Activated CD4-positive, alpha-beta T cell treated with anti-CD3 and anti-CD28 coated beads, Interleukin-2, amount 10 ng/mL, durations not matched to agents 7 days and 5 days (primary cell): ENCODE results near the gene DUSP2. TPM values are rescaled to one million over a fixed set of nuclear protein-coding genes. Genes with fewer than 3 reads are reported as not detected.

Experiments used
- CTCF ChIA-PET: fragments of 350-600 bp; sonication (Branson Sonifier 250); formaldehyde crosslinking; loops from one replicate; lab custom pipeline; 2021; ENCODE audit warnings: antibody characterized with exemption; lab: Charles Lee
- POLR2A ChIA-PET: fragments of 350-600 bp; sonication (Branson Sonifier 250); formaldehyde crosslinking; loops from one replicate; lab custom pipeline; 2021; ENCODE audit warnings: antibody characterized with exemption; lab: Charles Lee
- DNase-seq: peaks from one replicate; pipeline ENCODE4 v3.0.0-alpha.2; 2020
- H3K27ac Mint-ChIP-seq: one replicate; pipeline ENCODE4 v1.8.0; 2021; ENCODE audit warnings: mild to moderate bottlenecking, moderate library complexity, mixed read lengths
- H3K27me3 Mint-ChIP-seq: one replicate; pipeline ENCODE4 v1.8.0; 2021; ENCODE audit warnings: mixed read lengths
- H3K36me3 Mint-ChIP-seq: one replicate; pipeline ENCODE4 v1.8.0; 2021; ENCODE audit warnings: low read depth, mixed read lengths
- H3K4me1 Mint-ChIP-seq: one replicate; pipeline ENCODE4 v1.8.0; 2021; ENCODE audit warnings: mixed read lengths
- H3K4me3 Mint-ChIP-seq: one replicate; pipeline ENCODE4 v1.8.0; 2021; ENCODE audit warnings: mild to moderate bottlenecking, moderate library complexity, mixed read lengths
- H3K9me3 Mint-ChIP-seq: one replicate; pipeline ENCODE4 v1.8.0; 2021; ENCODE audit warnings: mixed read lengths
- total RNA-seq, 2 experiments: library from RNA; stranded (reverse); gene quantifications; one replicate each; pipeline ENCODE4 v1.2.3, GENCODE V29; 2021

The DUSP2 gene
- total RNA-seq = 10 to 100 TPM; 11.9 to 14.2 TPM

- H3K9me3 Mint-ChIP-seq = no peaks in the 10 kb centered on the region
- DNase-seq = peak; percentile 88
- H3K4me3 Mint-ChIP-seq = peak within 1 kb of the TSS; percentile 92
- CTCF ChIA-PET = interaction anchor here (2.7 to 15.6 kb wide), 2 partner anchors 28 to 31 kb away, joined by 15 to 239 read pairs; no protein-coding TSS in a partner anchor
- H3K27ac Mint-ChIP-seq = peak within 1 kb of the TSS; percentile 98
- H3K27me3 Mint-ChIP-seq = no peaks in the 10 kb centered on the region
- POLR2A ChIA-PET = interaction anchor here (1.0 kb wide), 1 partner anchor 12 kb away, joined by 3 read pairs; no protein-coding TSS in a partner anchor
- H3K4me1 Mint-ChIP-seq = peaks cover 67% of the 10 kb centered on the region
- peaks cover 14% of the 10 kb centered on the region for H3K36me3 Mint-ChIP-seq
These were observed at the start of gene DUSP2 for GRCh38 chr2:96145036-96145847. Gene DUSP2, minus strand, starts transcription at chr2:96145440. Its CDS starts 86 bp downstream, at chr2:96145354.

GRCh38 chr2:96191937-96192670 lies 46.9 kb upstream of the DUSP2 start:
- Mint-ChIP-seq H3K4me3 (no peak overlapping the region), H3K27ac (no peak overlapping the region), H3K27me3 (no peaks in the 10 kb centered on the region), H3K4me1 (peaks cover 28% of the 10 kb centered on the region), H3K9me3 (no peaks in the 10 kb centered on the region), H3K36me3 (peaks cover 40% of the 10 kb centered on the region)
- ChIA-PET POLR2A (no interaction called here), CTCF (interaction anchor here (1.3 kb wide), 1 partner anchor 16 kb away, joined by 5 read pairs; no protein-coding TSS in a partner anchor)
- DNase-seq = no peak

GRCh38 chr2:96188821-96189526 lies 43.7 kb upstream of the DUSP2 start:
- CTCF ChIA-PET = interaction anchor here (0.7 to 2.7 kb wide), 3 partner anchors 10 to 50 kb away, joined by 3 to 11 read pairs (median 4); no protein-coding TSS in a partner anchor
- Mint-ChIP-seq H3K4me3 (no peak overlapping the region), H3K27me3 (no peaks in the 10 kb centered on the region), H3K27ac (no peak overlapping the region), H3K36me3 (peaks cover 57% of the 10 kb centered on the region), H3K4me1 (peaks cover 16% of the 10 kb centered on the region), H3K9me3 (no peaks in the 10 kb centered on the region)
- POLR2A ChIA-PET = no interaction called here
- no peak for DNase-seq

GRCh38 chr2:96186562-96186961 lies 41.3 kb upstream of the DUSP2 start:
- ChIA-PET CTCF (interaction anchor here (1.3 to 2.8 kb wide), 3 partner anchors 10 to 19 kb away, joined by 3 to 11 read pairs (median 7); no protein-coding TSS in a partner anchor), POLR2A (no interaction called here)
- DNase-seq = no peak
- H3K9me3 Mint-ChIP-seq = no peaks in the 10 kb centered on the region
- H3K4me1 Mint-ChIP-seq = no peaks in the 10 kb centered on the region
- peaks cover 39% of the 10 kb centered on the region for H3K36me3 Mint-ChIP-seq
- no peak overlapping the region for H3K4me3 Mint-ChIP-seq
- no peak overlapping the region for H3K27ac Mint-ChIP-seq
- H3K27me3 Mint-ChIP-seq = no peaks in the 10 kb centered on the region

GRCh38 chr2:96185516-96185915 lies 40.3 kb upstream of the DUSP2 start:
- Mint-ChIP-seq H3K36me3 (peaks cover 34% of the 10 kb centered on the region), H3K4me1 (peaks cover 6% of the 10 kb centered on the region), H3K27me3 (no peaks in the 10 kb centered on the region), H3K27ac (no peak overlapping the region), H3K4me3 (no peak overlapping the region), H3K9me3 (no peaks in the 10 kb centered on the region)
- CTCF ChIA-PET = interaction anchor here (0.9 to 2.8 kb wide), 3 partner anchors 11 to 333 kb away, joined by 3 to 7 read pairs (median 4); no protein-coding TSS in a partner anchor
- POLR2A ChIA-PET = no interaction called here
- DNase-seq = no peak

GRCh38 chr2:96184989-96185388 lies 39.7 kb upstream of the DUSP2 start:
- POLR2A ChIA-PET = no interaction called here
- Mint-ChIP-seq H3K4me3 (no peak overlapping the region), H3K27me3 (no peaks in the 10 kb centered on the region), H3K9me3 (no peaks in the 10 kb centered on the region), H3K36me3 (peaks cover 34% of the 10 kb centered on the region), H3K27ac (peak overlapping the region; percentile 33), H3K4me1 (peaks cover 7% of the 10 kb centered on the region)
- DNase-seq = no peak
- CTCF ChIA-PET = interaction anchor here (0.9 to 2.9 kb wide), 4 partner anchors 10 to 334 kb away, joined by 3 to 17 read pairs (median 4); partner anchors contain the start of gene STARD7

- CTCF ChIA-PET = interaction anchor here (1.5 to 2.9 kb wide), 2 partner anchors 10 to 24 kb away, joined by 3 to 17 read pairs; partner anchors contain the start of gene STARD7
These were observed 38.9 kb upstream of the DUSP2 start for GRCh38 chr2:96184188-96184587.

GRCh38 chr2:96181529-96181928 lies 36.3 kb upstream of the DUSP2 start:
- DNase-seq = no peak
- H3K27ac Mint-ChIP-seq = no peak overlapping the region
- peaks cover 8% of the 10 kb centered on the region for H3K4me1 Mint-ChIP-seq
- ChIA-PET CTCF (interaction anchor here (0.5 to 1.7 kb wide), 5 partner anchors 25 to 189 kb away, joined by 3 to 10 read pairs (median 4); partner anchors contain the start of gene ASTL), POLR2A (interaction anchor here (0.6 kb wide), 1 partner anchor 14 kb away, joined by 3 read pairs; no protein-coding TSS in a partner anchor)
- H3K9me3 Mint-ChIP-seq = no peaks in the 10 kb centered on the region
- no peaks in the 10 kb centered on the region for H3K27me3 Mint-ChIP-seq
- H3K4me3 Mint-ChIP-seq = no peak overlapping the region
- H3K36me3 Mint-ChIP-seq = peaks cover 25% of the 10 kb centered on the region

More at GRCh38 chr2:96184188-96184587, 38.9 kb upstream of the DUSP2 start:
- Mint-ChIP-seq H3K27me3 (no peaks in the 10 kb centered on the region), H3K4me1 (peaks cover 7% of the 10 kb centered on the region), H3K9me3 (no peaks in the 10 kb centered on the region), H3K27ac (no peak overlapping the region), H3K4me3 (no peak overlapping the region), H3K36me3 (peaks cover 34% of the 10 kb centered on the region)
- POLR2A ChIA-PET = no interaction called here
- no peak for DNase-seq

GRCh38 chr2:96180521-96180920 lies 35.3 kb upstream of the DUSP2 start:
- ChIA-PET CTCF (interaction anchor here (0.5 to 1.7 kb wide), 3 partner anchors 8 to 135 kb away, joined by 3 to 10 read pairs (median 3); partner anchors contain the start of gene ASTL), POLR2A (no interaction called here)
- H3K4me1 Mint-ChIP-seq = peaks cover 8% of the 10 kb centered on the region
- H3K27ac Mint-ChIP-seq = no peak overlapping the region
- H3K4me3 Mint-ChIP-seq = no peak overlapping the region
- no peaks in the 10 kb centered on the region for H3K27me3 Mint-ChIP-seq
- no peak for DNase-seq
- H3K9me3 Mint-ChIP-seq = no peaks in the 10 kb centered on the region
- H3K36me3 Mint-ChIP-seq = peaks cover 17% of the 10 kb centered on the region

- H3K36me3 Mint-ChIP-seq = peaks cover 12% of the 10 kb centered on the region
- ChIA-PET CTCF (interaction anchor here (0.7 to 1.7 kb wide), 2 partner anchors 42 to 136 kb away, joined by 3 to 10 read pairs; partner anchors contain the start of gene ASTL), POLR2A (no interaction called here)
- no peaks in the 10 kb centered on the region for H3K27me3 Mint-ChIP-seq
- peaks cover 8% of the 10 kb centered on the region for H3K4me1 Mint-ChIP-seq
- H3K4me3 Mint-ChIP-seq = no peak overlapping the region
- DNase-seq = no peak
- no peak overlapping the region for H3K27ac Mint-ChIP-seq
- no peaks in the 10 kb centered on the region for H3K9me3 Mint-ChIP-seq
These were observed 34.8 kb upstream of the DUSP2 start for GRCh38 chr2:96180002-96180401.

- ChIA-PET POLR2A (no interaction called here), CTCF (interaction anchor here (7.6 kb wide), 1 partner anchor 34 kb away, joined by 239 read pairs; the partner anchor contains the start of genes ASTL and DUSP2)
- H3K9me3 Mint-ChIP-seq = no peaks in the 10 kb centered on the region
- H3K36me3 Mint-ChIP-seq = no peaks in the 10 kb centered on the region
- peaks cover 20% of the 10 kb centered on the region for H3K4me1 Mint-ChIP-seq
- H3K27ac Mint-ChIP-seq = no peak overlapping the region
- no peak overlapping the region for H3K4me3 Mint-ChIP-seq
- DNase-seq = no peak
- H3K27me3 Mint-ChIP-seq = no peaks in the 10 kb centered on the region
These were observed 31.4 kb upstream of the DUSP2 start for GRCh38 chr2:96176661-96177060.
